Left ventricle myocardium superior (tissue), 1 donor: ENCODE data around the gene DCUN1D2. TPM values are rescaled to one million over a fixed set of nuclear protein-coding genes. Genes with fewer than 3 reads are reported as not detected.
"Not testable (repeated sequence)": the region's sequence is repeated elsewhere in the genome, so short reads cannot be mapped to it uniquely, and the experiment has no call there.

Source experiments
- ATAC-seq: fragments of 200-7000 bp; cut with Tn5 transposase; one replicate; pipeline ENCODE4 v1.9.1; 2020; ENCODE audit warnings: mild to moderate bottlenecking, moderate library complexity
- DNase-seq: peaks from one replicate; pipeline ENCODE4 v3.0.0-alpha.2; 2020
- intact Hi-C: fragments of 100-400 bp; cut with micrococcal nuclease; formaldehyde crosslinking; loops from one replicate; pipeline ENCODE4 v1.11.0; 2022
- total RNA-seq: library from RNA; stranded (reverse); fragmentation: NEBNext Ultra II Directional; extraction: Animal tissue kit (Norgen Biotek cat#: 25700); gene quantifications from one replicate; pipeline ENCODE4 v1.2.1, GENCODE V29; 2021
- donor health status: DM: no; HTN: yes; CAD: no; lungs with severe emphysema.

The DCUN1D2 gene
- total RNA-seq, 1 donor from 2014 or later, result 242 TPM

GRCh38 chr13:113526466-113527220 is 36.1 kb upstream of the DCUN1D2 start:
- intact Hi-C loops, result no loop called here
- ATAC-seq, result no peak
- DNase-seq, result no peak

- ATAC-seq, intact Hi-C loops, DNase-seq: not testable (repeated sequence)
Observed at GRCh38 chr13:113522438-113522837, 31.9 kb upstream of the DCUN1D2 start.

- no peak for DNase-seq
- intact Hi-C loops, result no loop called here
- ATAC-seq, result no peak
Observed at GRCh38 chr13:113520571-113520970, 30.1 kb upstream of the DCUN1D2 start.

GRCh38 chr13:113519556-113519955 is 29.0 kb upstream of the DCUN1D2 start:
- ATAC-seq (no peak), DNase-seq (no peak)

GRCh38 chr13:113518076-113518803 is 27.7 kb upstream of the DCUN1D2 start:
- intact Hi-C loops, result no loop called here
- DNase-seq, result no peak
- no peak for ATAC-seq

More at GRCh38 chr13:113519556-113519955, 29.0 kb upstream of the DCUN1D2 start:
- intact Hi-C loops, result no loop called here

- no peak for ATAC-seq
- no peak for DNase-seq
- intact Hi-C loops, result no loop called here
Observed at GRCh38 chr13:113514847-113515246, 24.3 kb upstream of the DCUN1D2 start.

- no peak for DNase-seq
- ATAC-seq, result no peak
- intact Hi-C loops, result no loop called here
Observed at GRCh38 chr13:113513761-113514160, 23.2 kb upstream of the DCUN1D2 start.

GRCh38 chr13:113511361-113511760 is 20.9 kb upstream of the DCUN1D2 start:
- no peak for ATAC-seq
- intact Hi-C loops, result no loop called here
- no peak for DNase-seq

GRCh38 chr13:113510871-113511270 is 20.4 kb upstream of the DCUN1D2 start:
- ATAC-seq (no peak), DNase-seq (no peak)
- intact Hi-C loops, result no loop called here

GRCh38 chr13:113509989-113510388 is 19.5 kb upstream of the DCUN1D2 start:
- intact Hi-C loops, result no loop called here
- ATAC-seq, result no peak
- no peak for DNase-seq

GRCh38 chr13:113508521-113509254 is 18.2 kb upstream of the DCUN1D2 start:
- intact Hi-C loops, result no loop called here
- DNase-seq, result peak; percentile 50

GRCh38 chr13:113507505-113508345 is 17.2 kb upstream of the DCUN1D2 start:
- intact Hi-C loops, result no loop called here
- ATAC-seq (no peak), DNase-seq (peak; percentile 15)

More at GRCh38 chr13:113508521-113509254, 18.2 kb upstream of the DCUN1D2 start:
- ATAC-seq, result peak; percentile 51

GRCh38 chr13:113506871-113507388 is 16.4 kb upstream of the DCUN1D2 start:
- ATAC-seq (peak; percentile 10), DNase-seq (peak; percentile 26)
- intact Hi-C loops, result no loop called here

GRCh38 chr13:113506025-113506685 is 15.6 kb upstream of the DCUN1D2 start:
- peak; percentile 28 for DNase-seq
- peak; percentile 36 for ATAC-seq
- intact Hi-C loops, result no loop called here

- ATAC-seq (peak; percentile 7), DNase-seq (peak; percentile 34)
- intact Hi-C loops, result no loop called here
Observed at GRCh38 chr13:113502686-113503085, 12.2 kb upstream of the DCUN1D2 start.

GRCh38 chr13:113500530-113501265 is 10.2 kb upstream of the DCUN1D2 start:
- ATAC-seq (peak; percentile 94), DNase-seq (peak; percentile 70)
- intact Hi-C loops, result no loop called here

GRCh38 chr13:113499936-113500335 is 9.4 kb upstream of the DCUN1D2 start:
- DNase-seq (no peak), ATAC-seq (no peak)
- intact Hi-C loops, result no loop called here

- no peak for DNase-seq
- intact Hi-C loops, result no loop called here
- no peak for ATAC-seq
Observed at GRCh38 chr13:113498905-113499304, 8.4 kb upstream of the DCUN1D2 start.
